Measurements from ENCODE around the gene FBXO3.

The FBXO3 gene

GRCh38 chr11:33723238-33723881 is 51.0 kb downstream of the FBXO3 start:
- 0 out of 2 replicates have a peak, but pooled peaks have one; percentile 46 for TF ChIP-seq SIN3A (IDR thresholded peaks at IDR 0.05; ENCODE audit: borderline replicate concordance, insufficient read depth, low read length)
- no peak for TF ChIP-seq REST (IDR thresholded peaks at IDR 0.05; ENCODE audit: insufficient read depth in 1 of 2, low read depth in 2 of 2, low read length in 2 of 2)

GRCh38 chr11:33722590-33723234 is 51.6 kb downstream of the FBXO3 start:
- no peak for TF ChIP-seq SIN3A (IDR thresholded peaks at IDR 0.05; ENCODE audit: borderline replicate concordance, insufficient read depth, low read length)

- TF ChIP-seq POLR2AphosphoS5 (IDR thresholded peaks at IDR 0.05; ENCODE audit: low read depth, low read length) (no peak), TAF1 (IDR thresholded peaks at IDR 0.05; ENCODE audit: borderline replicate concordance, insufficient read depth, low read length) (no peak), REST (IDR thresholded peaks at IDR 0.05; ENCODE audit: insufficient read depth in 1 of 2, low read depth in 2 of 2, low read length in 2 of 2) (no peak), FOXP2 (optimal IDR thresholded peaks at IDR 0.05; ENCODE audit: borderline replicate concordance, extremely low read depth, extremely low read length, insufficient read depth) (no peak), SIN3A (IDR thresholded peaks at IDR 0.05; ENCODE audit: borderline replicate concordance, insufficient read depth, low read length) (no peak)
Measured at GRCh38 chr11:33721984-33722383, 52.3 kb downstream of the FBXO3 start.

DNA sequence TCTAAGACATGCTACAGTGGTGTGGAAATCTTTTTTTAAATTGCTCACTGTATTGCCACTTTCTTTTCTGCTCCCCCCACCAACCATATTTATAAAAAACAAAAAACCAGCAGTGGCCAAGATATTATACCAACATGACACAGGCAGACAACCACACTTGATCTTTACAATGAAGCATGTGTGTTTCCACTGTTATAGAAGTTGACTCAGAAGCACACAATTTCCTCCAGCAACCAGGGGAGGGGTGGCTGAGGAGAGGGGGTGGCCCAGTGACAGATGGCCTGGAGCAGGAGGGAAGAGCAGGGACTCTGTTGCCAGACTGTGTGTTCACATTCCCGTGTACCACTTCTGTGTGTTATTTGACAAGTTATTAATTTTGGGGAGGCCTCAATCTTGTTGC is 52.9 kb downstream of the FBXO3 start:
- TF ChIP-seq SIN3A (IDR thresholded peaks at IDR 0.05; ENCODE audit: borderline replicate concordance, insufficient read depth, low read length) (no peak), TAF1 (IDR thresholded peaks at IDR 0.05; ENCODE audit: borderline replicate concordance, insufficient read depth, low read length) (no peak), REST (IDR thresholded peaks at IDR 0.05; ENCODE audit: insufficient read depth in 1 of 2, low read depth in 2 of 2, low read length in 2 of 2) (no peak), FOXP2 (optimal IDR thresholded peaks at IDR 0.05; ENCODE audit: borderline replicate concordance, extremely low read depth, extremely low read length, insufficient read depth) (no peak), POLR2AphosphoS5 (IDR thresholded peaks at IDR 0.05; ENCODE audit: low read depth, low read length) (no peak)

- TF ChIP-seq FOXP2 (optimal IDR thresholded peaks at IDR 0.05; ENCODE audit: borderline replicate concordance, extremely low read depth, extremely low read length, insufficient read depth): no peak
- no peak for TF ChIP-seq REST (IDR thresholded peaks at IDR 0.05; ENCODE audit: insufficient read depth in 1 of 2, low read depth in 2 of 2, low read length in 2 of 2)
- TF ChIP-seq POLR2AphosphoS5 (IDR thresholded peaks at IDR 0.05; ENCODE audit: low read depth, low read length): no peak
- no peak for TF ChIP-seq SIN3A (IDR thresholded peaks at IDR 0.05; ENCODE audit: borderline replicate concordance, insufficient read depth, low read length)
- TF ChIP-seq TAF1 (IDR thresholded peaks at IDR 0.05; ENCODE audit: borderline replicate concordance, insufficient read depth, low read length): no peak
Measured at GRCh38 chr11:33719587-33719986, 54.7 kb downstream of the FBXO3 start.
